HG03159 (cell line): Measurements from ENCODE around the gene ESYT3.
A peak's percentile ranks its signal among the peaks of the same experiment; 100 is the strongest.
"Not testable (repeated sequence)": the region's sequence is repeated elsewhere in the genome, so short reads cannot be mapped to it uniquely, and the experiment has no call there.

Experiments used
- ATAC-seq: cut with Tn5 transposase; IDR thresholded peaks from one replicate; pipeline ENCODE4 v1.9.1; 2021; ENCODE audit warnings: mild to moderate bottlenecking, moderate library complexity; ENCODE audit not compliant: unreplicated experiment

Gene ESYT3

GRCh38 chr3:138408751-138409570 lies 25.5 kb upstream of the ESYT3 start:
- no peak for ATAC-seq

GRCh38 chr3:138412821-138413551 lies 21.4 kb upstream of the ESYT3 start:
- no peak for ATAC-seq

- ATAC-seq, result not testable (repeated sequence)
These were observed 18.2 kb upstream of the ESYT3 start for GRCh38 chr3:138416236-138416635.

- peak; percentile 87 for ATAC-seq
These were observed 16.8 kb upstream of the ESYT3 start for GRCh38 chr3:138417559-138417982.

- ATAC-seq, result no peak
These were observed 15.7 kb upstream of the ESYT3 start for GRCh38 chr3:138418601-138419206.

GRCh38 chr3:138423316-138423715 lies 11.1 kb upstream of the ESYT3 start:
- ATAC-seq, result no peak

GRCh38 chr3:138424323-138424722 lies 10.1 kb upstream of the ESYT3 start:
- no peak for ATAC-seq

- ATAC-seq, result no peak
These were observed 8.2 kb upstream of the ESYT3 start for GRCh38 chr3:138426211-138426610.

GRCh38 chr3:138426754-138427153 lies 7.7 kb upstream of the ESYT3 start:
- not testable (repeated sequence) for ATAC-seq

GRCh38 chr3:138429665-138430064 lies 4.8 kb upstream of the ESYT3 start:
- no peak for ATAC-seq

- no peak for ATAC-seq
These were observed 1.7 kb upstream of the ESYT3 start for GRCh38 chr3:138432576-138433240.

GRCh38 chr3:138433892-138434275 lies 532 bp upstream of the ESYT3 start:
- ATAC-seq, result no peak

GRCh38 chr3:138434875-138435772 lies 708 bp downstream of the ESYT3 start:
- ATAC-seq, result no peak

- no peak for ATAC-seq
These were observed 1.4 kb downstream of the ESYT3 start for GRCh38 chr3:138435840-138436239.

GRCh38 chr3:138437281-138437680 lies 2.9 kb downstream of the ESYT3 start:
- no peak for ATAC-seq

- ATAC-seq, result no peak
These were observed 4.5 kb downstream of the ESYT3 start for GRCh38 chr3:138438896-138439295.

GRCh38 chr3:138439646-138440045 lies 5.2 kb downstream of the ESYT3 start:
- no peak for ATAC-seq

GRCh38 chr3:138440121-138440521 lies 5.7 kb downstream of the ESYT3 start:
- ATAC-seq, result no peak

- no peak for ATAC-seq
These were observed 6.2 kb downstream of the ESYT3 start for GRCh38 chr3:138440596-138440995.

GRCh38 chr3:138441256-138441655 lies 6.8 kb downstream of the ESYT3 start:
- no peak for ATAC-seq
